ENCODE results near the gene TERB1.

DNA sequence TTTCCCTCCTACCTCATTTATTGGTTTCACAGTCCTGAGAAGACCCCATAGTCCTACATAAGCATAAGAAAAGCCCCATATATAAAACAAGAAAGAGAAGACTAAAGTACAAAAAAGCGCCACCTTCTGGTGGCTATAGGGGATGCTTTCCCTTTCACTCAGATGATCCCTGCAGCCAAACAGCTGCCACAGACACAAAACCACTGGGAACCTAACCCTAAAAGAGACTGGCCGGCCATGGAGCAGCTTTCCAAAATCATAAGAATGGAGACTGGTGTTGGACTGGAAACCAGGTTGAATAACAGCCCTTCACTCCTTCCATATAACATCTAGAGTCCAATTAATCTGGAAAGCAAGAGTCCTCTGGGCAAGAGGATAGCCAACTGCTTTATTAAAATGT, 61.4 kb downstream of the TERB1 start:
- TF ChIP-seq, protein P1, sequence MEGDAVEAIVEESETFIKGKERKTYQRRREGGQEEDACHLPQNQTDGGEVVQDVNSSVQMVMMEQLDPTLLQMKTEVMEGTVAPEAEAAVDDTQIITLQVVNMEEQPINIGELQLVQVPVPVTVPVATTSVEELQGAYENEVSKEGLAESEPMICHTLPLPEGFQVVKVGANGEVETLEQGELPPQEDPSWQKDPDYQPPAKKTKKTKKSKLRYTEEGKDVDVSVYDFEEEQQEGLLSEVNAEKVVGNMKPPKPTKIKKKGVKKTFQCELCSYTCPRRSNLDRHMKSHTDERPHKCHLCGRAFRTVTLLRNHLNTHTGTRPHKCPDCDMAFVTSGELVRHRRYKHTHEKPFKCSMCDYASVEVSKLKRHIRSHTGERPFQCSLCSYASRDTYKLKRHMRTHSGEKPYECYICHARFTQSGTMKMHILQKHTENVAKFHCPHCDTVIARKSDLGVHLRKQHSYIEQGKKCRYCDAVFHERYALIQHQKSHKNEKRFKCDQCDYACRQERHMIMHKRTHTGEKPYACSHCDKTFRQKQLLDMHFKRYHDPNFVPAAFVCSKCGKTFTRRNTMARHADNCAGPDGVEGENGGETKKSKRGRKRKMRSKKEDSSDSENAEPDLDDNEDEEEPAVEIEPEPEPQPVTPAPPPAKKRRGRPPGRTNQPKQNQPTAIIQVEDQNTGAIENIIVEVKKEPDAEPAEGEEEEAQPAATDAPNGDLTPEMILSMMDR (conservative IDR thresholded peaks at IDR 0.05): peak; percentile 78
- TF ChIP-seq ZFX (IDR thresholded peaks at IDR 0.05): no peak
